ENCODE data around the gene GAB2. TPM values are rescaled to one million over a fixed set of nuclear protein-coding genes. Genes with fewer than 3 reads are reported as not detected.
A peak's percentile ranks its signal among the peaks of the same experiment; 100 is the strongest.

GAB2 gene
- total RNA-seq, 1 donor from 2014 or later: 65.8 TPM

DNA sequence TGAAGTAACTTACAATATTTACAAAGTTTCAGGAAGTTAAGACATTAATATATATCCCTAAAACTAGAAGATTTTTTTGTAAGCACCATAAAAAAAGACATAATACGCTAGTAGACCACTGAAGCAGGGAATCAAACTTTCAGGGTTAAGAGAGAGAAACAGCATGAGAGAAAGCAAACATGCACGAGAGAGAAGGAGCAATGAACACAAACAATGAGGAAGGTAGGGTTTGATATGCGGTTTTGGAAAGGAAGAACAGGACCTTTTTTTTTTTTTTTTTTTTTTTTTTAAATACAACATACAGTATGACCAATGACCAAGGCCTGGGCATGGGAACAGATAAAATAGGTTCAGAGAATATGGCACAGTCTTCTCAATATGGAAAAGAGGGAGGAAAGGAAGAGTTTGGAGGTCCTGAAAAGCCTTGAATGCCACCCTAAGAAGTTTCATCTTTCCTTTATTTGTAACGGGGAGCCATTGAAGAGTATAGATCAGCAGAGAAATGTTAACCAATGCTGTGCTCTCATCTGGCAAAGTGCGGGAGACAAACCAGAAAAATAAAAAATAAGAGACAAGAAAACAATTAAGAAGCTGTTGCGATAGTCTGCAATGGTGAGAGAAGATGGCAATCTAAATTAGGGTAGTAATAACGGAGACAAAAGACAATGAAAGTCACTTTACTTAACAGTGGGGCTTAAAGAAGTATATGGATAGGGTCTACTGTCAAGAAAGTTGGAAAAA lies 127.9 kb downstream of the GAB2 start:
- no peak for DNase-seq
- ATAC-seq: peak; percentile 19
- H3K27me3 ChIP-seq: no peaks in the 10 kb centered on the region
- peak overlapping the region; percentile 38 for H3K27ac ChIP-seq
- no peaks in the 10 kb centered on the region for H3K36me3 ChIP-seq
- H3K9me3 ChIP-seq: no peaks in the 10 kb centered on the region
- TF ChIP-seq, protein P1, sequence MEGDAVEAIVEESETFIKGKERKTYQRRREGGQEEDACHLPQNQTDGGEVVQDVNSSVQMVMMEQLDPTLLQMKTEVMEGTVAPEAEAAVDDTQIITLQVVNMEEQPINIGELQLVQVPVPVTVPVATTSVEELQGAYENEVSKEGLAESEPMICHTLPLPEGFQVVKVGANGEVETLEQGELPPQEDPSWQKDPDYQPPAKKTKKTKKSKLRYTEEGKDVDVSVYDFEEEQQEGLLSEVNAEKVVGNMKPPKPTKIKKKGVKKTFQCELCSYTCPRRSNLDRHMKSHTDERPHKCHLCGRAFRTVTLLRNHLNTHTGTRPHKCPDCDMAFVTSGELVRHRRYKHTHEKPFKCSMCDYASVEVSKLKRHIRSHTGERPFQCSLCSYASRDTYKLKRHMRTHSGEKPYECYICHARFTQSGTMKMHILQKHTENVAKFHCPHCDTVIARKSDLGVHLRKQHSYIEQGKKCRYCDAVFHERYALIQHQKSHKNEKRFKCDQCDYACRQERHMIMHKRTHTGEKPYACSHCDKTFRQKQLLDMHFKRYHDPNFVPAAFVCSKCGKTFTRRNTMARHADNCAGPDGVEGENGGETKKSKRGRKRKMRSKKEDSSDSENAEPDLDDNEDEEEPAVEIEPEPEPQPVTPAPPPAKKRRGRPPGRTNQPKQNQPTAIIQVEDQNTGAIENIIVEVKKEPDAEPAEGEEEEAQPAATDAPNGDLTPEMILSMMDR (IDR thresholded peaks at IDR 0.05): no peak
- no peak overlapping the region for H3K4me3 ChIP-seq
- H3K4me1 ChIP-seq: peaks cover 18% of the 10 kb centered on the region
- intact Hi-C loops (cut with DNase I): no loop called here

DNA sequence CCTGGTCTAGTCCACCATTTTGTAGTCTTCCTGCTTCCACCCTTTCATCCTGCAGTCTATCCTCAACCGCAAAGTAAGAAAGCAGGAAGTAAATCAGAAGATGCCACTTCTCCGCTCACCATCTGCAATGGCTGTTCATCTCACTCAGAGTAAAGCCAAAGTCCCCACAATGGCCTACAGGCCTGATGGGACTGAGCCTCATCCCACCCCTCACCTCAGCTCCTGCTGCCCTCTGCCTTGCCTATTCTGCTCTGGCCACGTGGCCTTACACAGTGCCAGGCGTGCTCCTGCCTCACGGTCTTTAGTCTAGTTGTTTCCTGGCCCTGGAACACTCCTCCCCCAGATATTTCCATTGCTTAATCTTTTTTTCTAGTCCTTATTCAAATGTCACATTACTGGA lies 133.4 kb downstream of the GAB2 start:
- no peak overlapping the region for H3K4me3 ChIP-seq
- no peak overlapping the region for H3K27ac ChIP-seq
- DNase-seq: no peak
- no peaks in the 10 kb centered on the region for H3K27me3 ChIP-seq
- ATAC-seq: peak; percentile 27
- peaks cover 10% of the 10 kb centered on the region for H3K4me1 ChIP-seq
- peaks cover 5% of the 10 kb centered on the region for H3K36me3 ChIP-seq
- TF ChIP-seq, protein P1 (IDR thresholded peaks at IDR 0.05): no peak
- intact Hi-C loops (cut with DNase I): no loop called here
- H3K9me3 ChIP-seq: no peaks in the 10 kb centered on the region

DNA sequence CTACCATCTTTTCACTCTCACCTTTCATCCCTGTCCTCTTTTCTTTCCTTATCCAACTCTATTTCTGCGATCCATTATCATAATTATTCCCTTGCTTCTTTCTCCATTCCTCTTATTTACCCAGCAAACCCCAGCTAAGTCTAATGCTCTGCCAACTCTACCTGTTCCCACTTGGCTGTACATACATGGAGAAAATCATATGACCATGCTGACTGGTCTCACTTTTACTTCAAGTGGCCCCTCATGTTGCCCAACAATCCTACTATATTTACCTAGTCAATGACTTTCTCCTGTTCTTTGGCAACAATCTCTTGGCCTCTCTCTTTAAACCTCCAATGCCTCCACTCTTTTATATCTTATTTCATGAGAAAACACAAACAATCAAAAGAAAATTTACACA lies 134.8 kb downstream of the GAB2 start:
- peak; percentile 76 for ATAC-seq

DNA sequence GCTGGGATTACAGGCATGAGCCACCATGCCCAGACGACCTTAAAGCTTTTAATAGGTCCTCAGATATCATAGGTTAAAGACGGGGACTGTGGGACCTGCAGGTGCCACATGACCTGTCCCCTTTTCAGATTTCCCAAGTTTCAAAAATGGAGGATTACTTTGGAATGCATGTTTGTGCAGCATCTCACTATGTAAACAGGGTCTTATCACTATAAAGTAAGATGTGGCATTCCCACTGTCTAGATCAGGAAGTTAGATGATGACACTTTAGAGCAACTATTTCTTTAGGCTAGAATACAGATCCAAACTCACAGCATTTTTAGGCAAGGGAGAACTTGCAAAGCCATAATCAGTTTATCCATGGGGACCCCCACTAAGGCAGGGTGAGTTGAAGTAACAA lies 136.1 kb downstream of the GAB2 start:
- TF ChIP-seq, protein P1 (IDR thresholded peaks at IDR 0.05): no peak
- DNase-seq (no peak), ATAC-seq (no peak)
- H3K4me1 ChIP-seq: peaks cover 29% of the 10 kb centered on the region
- intact Hi-C loops (cut with DNase I): no loop called here
- no peak overlapping the region for H3K4me3 ChIP-seq
- no peaks in the 10 kb centered on the region for H3K9me3 ChIP-seq
- H3K27ac ChIP-seq: no peak overlapping the region
- H3K27me3 ChIP-seq: no peaks in the 10 kb centered on the region
- peaks cover 5% of the 10 kb centered on the region for H3K36me3 ChIP-seq

More for the DNA sequence above, 134.8 kb downstream of the GAB2 start:
- no peak overlapping the region for H3K27ac ChIP-seq
- intact Hi-C loops (cut with DNase I): no loop called here
- H3K4me3 ChIP-seq: no peak overlapping the region
- DNase-seq: no peak
- peaks cover 21% of the 10 kb centered on the region for H3K4me1 ChIP-seq
- H3K27me3 ChIP-seq: no peaks in the 10 kb centered on the region
- TF ChIP-seq, protein P1 (IDR thresholded peaks at IDR 0.05): no peak
- H3K36me3 ChIP-seq: peaks cover 5% of the 10 kb centered on the region
- H3K9me3 ChIP-seq: no peaks in the 10 kb centered on the region

DNA sequence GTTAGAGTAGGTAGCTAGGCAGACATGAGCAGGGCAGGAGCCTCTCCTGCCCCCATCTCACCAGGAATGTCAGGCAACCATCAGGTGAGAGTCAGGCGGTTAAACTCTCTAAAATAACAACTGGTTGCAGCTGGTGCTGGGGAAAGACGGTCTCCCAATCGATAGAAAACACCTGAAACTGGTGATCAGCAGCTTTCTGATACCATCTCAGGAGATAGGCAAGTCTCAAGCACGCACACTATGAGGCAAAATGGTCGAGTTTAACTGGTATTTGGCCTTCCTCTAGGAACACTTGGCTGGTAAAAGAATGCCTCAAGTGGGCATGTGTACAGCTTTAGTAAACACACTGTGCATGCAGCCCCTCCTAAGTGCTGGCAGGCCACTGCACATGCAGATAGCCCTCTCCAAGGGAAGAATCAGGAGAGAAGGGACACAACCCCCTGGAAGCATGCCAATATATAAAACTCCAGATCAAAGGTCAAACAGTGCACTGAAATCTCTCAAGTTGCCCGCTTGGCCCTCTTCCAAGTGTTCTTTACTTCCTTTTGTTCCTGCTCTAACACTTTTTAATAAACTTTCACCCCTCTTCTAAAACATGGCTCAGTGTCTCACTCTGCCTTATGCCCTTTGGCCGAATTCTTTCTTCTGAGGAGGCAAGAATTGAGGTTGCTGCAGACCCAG lies 140.2 kb downstream of the GAB2 start:
- peaks cover 5% of the 10 kb centered on the region for H3K36me3 ChIP-seq
- H3K27me3 ChIP-seq: no peaks in the 10 kb centered on the region
- DNase-seq (peak; percentile 75), ATAC-seq (peak; percentile 88)
- no peak overlapping the region for H3K27ac ChIP-seq
- TF ChIP-seq, protein P1 (IDR thresholded peaks at IDR 0.05): no peak
- no peaks in the 10 kb centered on the region for H3K9me3 ChIP-seq
- no peak overlapping the region for H3K4me3 ChIP-seq
- intact Hi-C loops (cut with DNase I): no loop called here
- peaks cover 23% of the 10 kb centered on the region for H3K4me1 ChIP-seq

Measured in upper lobe of right lung (tissue), 1 donor.